NCI-H345 (cell line): ENCODE results near the gene OCRL.
A peak's percentile ranks its signal among the peaks of the same experiment; 100 is the strongest.

Experiments
- DNase-seq: peaks from one replicate; lab custom pipeline; 2025; lab: John Stamatoyannopoulos, UW

Gene OCRL

GRCh38 chrX:129585691-129586090 lies 45.6 kb downstream of the OCRL start:
- DNase-seq = no peak

GRCh38 chrX:129586446-129586845 lies 46.4 kb downstream of the OCRL start:
- DNase-seq = no peak

- DNase-seq = no peak
Measured at GRCh38 chrX:129590596-129590995, 50.5 kb downstream of the OCRL start.

GRCh38 chrX:129593137-129593536 lies 53.1 kb downstream of the OCRL start:
- DNase-seq = no peak

GRCh38 chrX:129594781-129595180 lies 54.7 kb downstream of the OCRL start:
- no peak for DNase-seq

- no peak for DNase-seq
Measured at GRCh38 chrX:129596077-129596476, 56.0 kb downstream of the OCRL start.

GRCh38 chrX:129597905-129598304 lies 57.8 kb downstream of the OCRL start:
- no peak for DNase-seq

- no peak for DNase-seq
Measured at GRCh38 chrX:129599499-129599898, 59.4 kb downstream of the OCRL start.

- DNase-seq = no peak
Measured at GRCh38 chrX:129599996-129600395, 59.9 kb downstream of the OCRL start.

GRCh38 chrX:129600981-129601424 lies 60.9 kb downstream of the OCRL start:
- peak; percentile 4 for DNase-seq

- DNase-seq = peak; percentile 46
Measured at GRCh38 chrX:129606918-129607317, 66.9 kb downstream of the OCRL start.

GRCh38 chrX:129608496-129608895 lies 68.4 kb downstream of the OCRL start:
- DNase-seq = no peak

GRCh38 chrX:129609395-129609794 lies 69.3 kb downstream of the OCRL start:
- no peak for DNase-seq

GRCh38 chrX:129612396-129612795 lies 72.3 kb downstream of the OCRL start:
- no peak for DNase-seq

GRCh38 chrX:129613596-129613995 lies 73.5 kb downstream of the OCRL start:
- no peak for DNase-seq

GRCh38 chrX:129614481-129615255 lies 74.6 kb downstream of the OCRL start:
- DNase-seq = no peak

- DNase-seq = no peak
Measured at GRCh38 chrX:129617420-129617819, 77.4 kb downstream of the OCRL start.

- DNase-seq = no peak
Measured at GRCh38 chrX:129618997-129619396, 78.9 kb downstream of the OCRL start.

- DNase-seq = no peak
Measured at GRCh38 chrX:129622757-129623301, 82.8 kb downstream of the OCRL start.

GRCh38 chrX:129626026-129626425 lies 86.0 kb downstream of the OCRL start:
- DNase-seq = no peak

- no peak for DNase-seq
Measured at GRCh38 chrX:129629837-129630236, 89.8 kb downstream of the OCRL start.

- no peak for DNase-seq
Measured at GRCh38 chrX:129631849-129632248, 91.8 kb downstream of the OCRL start.

GRCh38 chrX:129632443-129632842 lies 92.4 kb downstream of the OCRL start:
- DNase-seq = no peak

GRCh38 chrX:129634541-129634940 lies 94.5 kb downstream of the OCRL start:
- DNase-seq = peak; percentile 0
